Activated T-helper 17 cell treated with anti-CD3 and anti-CD28 coated beads, Interleukin-2, amount 50 U/mL, for 72 hours (primary cell): ENCODE measurements around the gene IGSF11. TPM values are rescaled to one million over a fixed set of nuclear protein-coding genes. Genes with fewer than 3 reads are reported as not detected.
"Not testable (repeated sequence)": the region's sequence is repeated elsewhere in the genome, so short reads cannot be mapped to it uniquely, and the experiment has no call there.

Experiments used
- ATAC-seq: fragments of 150-1000 bp; cut with Tn5 transposase; replicated peaks from 2 replicates; pipeline ENCODE4 v1.10.0; 2021; ENCODE audit warnings: mild to moderate bottlenecking, moderate library complexity
- H3K27ac Mint-ChIP-seq: one replicate; pipeline ENCODE4 v1.8.0; 2022; ENCODE audit warnings: mixed read lengths
- H3K27me3 Mint-ChIP-seq: one replicate; pipeline ENCODE4 v1.8.0; 2022; ENCODE audit warnings: mixed read lengths
- H3K36me3 Mint-ChIP-seq: one replicate; pipeline ENCODE4 v1.8.0; 2022; ENCODE audit warnings: low read depth, mild to moderate bottlenecking, mixed read lengths
- H3K4me1 Mint-ChIP-seq: one replicate; pipeline ENCODE4 v1.8.0; 2022; ENCODE audit warnings: mixed read lengths
- H3K4me3 Mint-ChIP-seq: one replicate; pipeline ENCODE4 v1.8.0; 2022; ENCODE audit warnings: mild to moderate bottlenecking, mixed read lengths
- H3K9me3 Mint-ChIP-seq: one replicate; pipeline ENCODE4 v1.8.0; 2022; ENCODE audit warnings: mixed read lengths
- total RNA-seq, 2 donors: library from RNA; stranded (reverse); gene quantifications; one replicate each; pipeline ENCODE4 v1.2.3, GENCODE V29; 2022

Gene IGSF11, protein sequence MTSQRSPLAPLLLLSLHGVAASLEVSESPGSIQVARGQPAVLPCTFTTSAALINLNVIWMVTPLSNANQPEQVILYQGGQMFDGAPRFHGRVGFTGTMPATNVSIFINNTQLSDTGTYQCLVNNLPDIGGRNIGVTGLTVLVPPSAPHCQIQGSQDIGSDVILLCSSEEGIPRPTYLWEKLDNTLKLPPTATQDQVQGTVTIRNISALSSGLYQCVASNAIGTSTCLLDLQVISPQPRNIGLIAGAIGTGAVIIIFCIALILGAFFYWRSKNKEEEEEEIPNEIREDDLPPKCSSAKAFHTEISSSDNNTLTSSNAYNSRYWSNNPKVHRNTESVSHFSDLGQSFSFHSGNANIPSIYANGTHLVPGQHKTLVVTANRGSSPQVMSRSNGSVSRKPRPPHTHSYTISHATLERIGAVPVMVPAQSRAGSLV
- total RNA-seq = under 1 TPM; 0.24 to 0.52 TPM

GRCh38 chr3:119034256-119035013 lies at the start of gene IGSF11:
Gene IGSF11 (minus strand): TSS chr3:119034846. CDS start chr3:119034582, 264 bp downstream.
- no peaks in the 10 kb centered on the region for H3K9me3 Mint-ChIP-seq
- H3K36me3 Mint-ChIP-seq = no peaks in the 10 kb centered on the region
- H3K4me3 Mint-ChIP-seq = peak within 1 kb of the TSS; percentile 82
- H3K4me1 Mint-ChIP-seq = no peaks in the 10 kb centered on the region
- no peak within 1 kb of the TSS for H3K27ac Mint-ChIP-seq
- ATAC-seq = peak; percentile 88
- H3K27me3 Mint-ChIP-seq = peaks cover 31% of the 10 kb centered on the region

DNA sequence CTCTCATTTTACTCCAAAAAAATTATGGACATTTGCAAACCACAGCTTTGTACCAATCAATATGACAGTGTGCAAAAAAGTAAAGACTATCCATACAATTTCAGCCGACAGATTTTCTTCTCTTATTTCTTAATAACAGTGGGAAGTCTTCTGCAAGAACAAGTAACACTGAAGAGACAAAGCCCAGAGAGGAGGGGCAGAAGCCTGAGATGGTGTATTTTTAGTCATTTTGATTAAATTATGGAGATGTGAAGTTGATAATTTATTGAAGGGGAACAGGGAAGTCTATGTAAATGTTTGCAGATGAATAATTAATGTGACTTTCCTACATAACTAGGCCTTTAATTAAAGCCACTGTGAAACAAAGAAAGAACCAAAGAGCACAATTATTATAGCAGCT lies 45.7 kb upstream of the IGSF11 start:
- Mint-ChIP-seq H3K4me1 (no peaks in the 10 kb centered on the region), H3K4me3 (no peak overlapping the region), H3K36me3 (no peaks in the 10 kb centered on the region), H3K27ac (no peak overlapping the region), H3K9me3 (no peaks in the 10 kb centered on the region), H3K27me3 (peaks cover 5% of the 10 kb centered on the region)
- no peak for ATAC-seq

DNA sequence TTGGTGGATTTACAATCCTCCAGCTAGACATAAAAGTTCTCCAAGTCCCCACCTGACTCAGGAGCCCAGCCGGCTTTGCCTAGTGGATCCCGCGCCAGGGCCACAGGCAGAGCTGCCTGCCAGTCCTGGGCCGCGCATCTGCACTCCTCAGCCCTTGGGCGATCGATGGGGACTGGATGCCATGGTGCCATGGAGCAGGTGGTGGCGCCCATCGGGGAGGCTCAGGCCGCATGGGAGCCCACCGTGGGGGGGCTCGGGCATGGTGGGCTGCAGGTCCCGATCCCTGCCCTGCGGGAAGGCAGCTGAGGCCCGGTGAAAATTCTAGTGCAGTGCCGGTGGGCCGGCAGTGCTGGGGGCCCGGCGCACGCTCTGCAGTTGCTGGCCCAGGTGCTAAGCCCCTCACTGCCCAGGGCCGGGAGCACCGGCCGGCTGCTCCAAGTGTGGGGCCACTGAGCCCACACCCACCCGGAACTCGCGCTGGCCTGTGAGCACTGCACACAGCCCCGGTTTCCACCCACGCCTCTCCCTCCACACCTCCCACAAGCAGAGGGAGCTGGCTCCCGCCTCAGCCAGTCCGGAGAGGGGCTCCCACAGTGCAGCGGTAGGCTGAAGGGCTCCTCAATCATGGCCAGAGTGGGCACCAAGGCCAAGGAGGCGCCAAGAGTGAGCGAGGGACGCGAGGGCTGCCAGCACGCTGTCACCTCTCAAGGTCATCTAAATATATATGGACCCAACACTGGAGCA lies 38.8 kb upstream of the IGSF11 start:
- no peaks in the 10 kb centered on the region for H3K9me3 Mint-ChIP-seq
- no peaks in the 10 kb centered on the region for H3K4me1 Mint-ChIP-seq
- no peak overlapping the region for H3K4me3 Mint-ChIP-seq
- ATAC-seq = no peak
- no peak overlapping the region for H3K27ac Mint-ChIP-seq
- no peaks in the 10 kb centered on the region for H3K36me3 Mint-ChIP-seq
- H3K27me3 Mint-ChIP-seq = peaks cover 22% of the 10 kb centered on the region

DNA sequence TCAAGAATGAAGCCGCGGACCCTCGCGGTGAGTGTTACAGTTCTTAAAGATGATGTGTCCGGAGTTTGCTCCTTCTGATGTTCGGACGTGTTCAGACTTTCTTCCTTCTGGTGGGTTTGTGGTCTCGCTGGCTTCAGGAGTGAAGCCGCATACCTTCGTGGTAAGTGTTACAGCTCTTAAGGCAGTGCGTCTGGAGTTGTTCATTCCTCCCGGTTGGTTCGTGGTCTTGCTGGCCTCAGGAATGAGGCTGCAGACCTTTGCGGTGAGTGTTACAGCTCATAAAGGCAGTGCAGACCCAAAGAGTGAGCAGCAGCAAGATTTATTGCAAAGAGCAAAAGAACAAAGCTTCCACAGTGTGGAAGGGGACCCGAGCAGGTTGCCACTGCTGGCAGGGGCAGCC lies 37.8 kb upstream of the IGSF11 start:
- H3K27ac Mint-ChIP-seq, H3K9me3 Mint-ChIP-seq, H3K4me3 Mint-ChIP-seq, H3K36me3 Mint-ChIP-seq, H3K4me1 Mint-ChIP-seq, ATAC-seq: not testable (repeated sequence)
- peaks cover 30% of the 10 kb centered on the region for H3K27me3 Mint-ChIP-seq

DNA sequence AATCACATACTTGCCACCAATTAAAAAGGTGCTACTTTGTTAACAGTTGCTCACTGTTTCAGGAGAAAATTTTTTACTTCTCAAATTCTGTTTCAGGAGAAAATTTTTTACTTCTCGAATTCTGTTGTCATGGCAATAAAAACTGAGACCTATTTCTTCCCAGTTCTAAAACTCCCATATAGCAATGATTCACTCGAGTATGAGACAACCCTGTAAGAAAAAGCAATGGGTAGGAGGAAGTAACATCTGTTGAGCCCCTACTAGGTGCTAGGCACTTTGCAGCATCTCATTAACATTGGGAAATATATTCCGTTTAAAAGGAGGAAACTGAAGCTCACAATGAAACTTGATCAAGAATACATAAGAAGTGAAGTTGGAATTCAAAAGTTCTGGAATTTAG lies 35.1 kb upstream of the IGSF11 start:
- Mint-ChIP-seq H3K36me3 (no peaks in the 10 kb centered on the region), H3K27me3 (peaks cover 25% of the 10 kb centered on the region), H3K4me1 (no peaks in the 10 kb centered on the region), H3K27ac (no peak overlapping the region), H3K4me3 (no peak overlapping the region), H3K9me3 (no peaks in the 10 kb centered on the region)
- ATAC-seq = no peak

DNA sequence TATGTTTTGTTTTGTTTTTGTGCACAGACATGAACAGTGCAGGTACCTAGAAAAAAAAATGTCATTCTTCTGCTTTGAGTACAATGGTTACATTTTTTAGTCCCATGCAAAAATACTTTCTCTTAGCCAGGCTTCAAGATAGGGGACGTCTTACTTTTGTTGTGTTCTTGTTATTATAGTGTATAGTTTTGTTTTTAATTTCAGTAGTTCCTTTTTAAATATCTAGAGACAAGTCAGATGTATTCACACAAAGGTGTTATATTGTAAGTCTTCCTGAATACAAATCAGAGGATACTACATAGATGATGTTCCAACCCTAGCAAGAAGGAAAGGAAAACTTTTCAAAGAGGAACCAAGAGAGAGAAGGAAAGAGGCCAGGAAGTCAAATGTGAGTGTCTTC lies 28.8 kb upstream of the IGSF11 start:
- ATAC-seq = peak; percentile 38
- no peaks in the 10 kb centered on the region for H3K9me3 Mint-ChIP-seq
- no peaks in the 10 kb centered on the region for H3K4me1 Mint-ChIP-seq
- peaks cover 11% of the 10 kb centered on the region for H3K27me3 Mint-ChIP-seq
- H3K36me3 Mint-ChIP-seq = no peaks in the 10 kb centered on the region
- H3K4me3 Mint-ChIP-seq = no peak overlapping the region
- no peak overlapping the region for H3K27ac Mint-ChIP-seq

- Mint-ChIP-seq H3K36me3 (no peaks in the 10 kb centered on the region), H3K4me3 (no peak overlapping the region), H3K4me1 (no peaks in the 10 kb centered on the region), H3K9me3 (no peaks in the 10 kb centered on the region), H3K27me3 (peaks cover 7% of the 10 kb centered on the region), H3K27ac (no peak overlapping the region)
- no peak for ATAC-seq
Measured at GRCh38 chr3:119062892-119063291, 28.2 kb upstream of the IGSF11 start.

DNA sequence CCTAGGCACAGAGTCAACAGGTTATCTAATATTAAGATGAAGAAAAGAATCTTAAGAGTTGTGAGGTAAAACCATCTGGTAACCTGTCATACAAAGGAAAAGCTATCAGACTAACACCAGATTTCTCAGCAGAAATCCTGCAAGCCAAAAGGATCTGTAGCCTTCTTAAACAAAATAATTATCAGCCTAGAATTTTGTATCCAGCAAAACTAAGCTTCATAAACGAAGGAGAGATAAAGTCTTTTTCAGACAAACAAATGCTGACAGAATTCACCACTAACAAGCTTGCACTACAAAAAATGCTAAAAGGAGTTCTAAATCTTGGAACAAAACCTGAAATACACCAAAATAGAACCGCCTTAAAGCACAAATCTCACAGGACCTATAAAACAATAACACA lies 9.9 kb upstream of the IGSF11 start:
- Mint-ChIP-seq H3K27ac (no peak overlapping the region), H3K4me3 (no peak overlapping the region), H3K4me1 (no peaks in the 10 kb centered on the region), H3K9me3 (peaks cover 11% of the 10 kb centered on the region), H3K36me3 (no peaks in the 10 kb centered on the region), H3K27me3 (peaks cover 29% of the 10 kb centered on the region)
- ATAC-seq = no peak

GRCh38 chr3:119042162-119042561 lies 7.5 kb upstream of the IGSF11 start:
- no peak for ATAC-seq
- H3K27me3 Mint-ChIP-seq = peaks cover 42% of the 10 kb centered on the region
- H3K4me3 Mint-ChIP-seq = no peak overlapping the region

DNA sequence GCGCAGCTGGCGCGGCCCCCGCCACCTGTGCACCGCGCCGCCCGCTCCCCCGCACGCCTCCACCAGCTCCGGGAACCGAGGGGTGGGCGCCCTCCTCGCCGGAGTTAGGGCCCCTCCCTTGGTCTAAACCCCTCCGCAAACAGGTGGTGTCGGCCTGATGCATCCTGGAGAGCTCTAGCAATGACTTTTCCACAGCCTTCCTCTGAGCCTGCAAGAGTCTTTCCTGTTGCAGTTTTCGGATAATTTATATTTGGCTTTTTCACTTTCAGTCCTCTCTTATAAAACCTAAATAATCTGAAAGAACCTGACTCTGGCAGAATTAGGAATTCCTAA lies 334 bp upstream of the IGSF11 start:
- no peaks in the 10 kb centered on the region for H3K4me1 Mint-ChIP-seq
- H3K36me3 Mint-ChIP-seq = no peaks in the 10 kb centered on the region
- no peak overlapping the region for H3K27ac Mint-ChIP-seq
- H3K27me3 Mint-ChIP-seq = peaks cover 35% of the 10 kb centered on the region
- ATAC-seq = no peak
- H3K9me3 Mint-ChIP-seq = no peaks in the 10 kb centered on the region
- peak overlapping the region; percentile 82 for H3K4me3 Mint-ChIP-seq

More at GRCh38 chr3:119042162-119042561, 7.5 kb upstream of the IGSF11 start:
- Mint-ChIP-seq H3K27ac (no peak overlapping the region), H3K4me1 (no peaks in the 10 kb centered on the region), H3K36me3 (no peaks in the 10 kb centered on the region), H3K9me3 (peaks cover 11% of the 10 kb centered on the region)

- Mint-ChIP-seq H3K4me1 (no peaks in the 10 kb centered on the region), H3K27ac (no peak overlapping the region), H3K9me3 (no peaks in the 10 kb centered on the region), H3K27me3 (peaks cover 27% of the 10 kb centered on the region), H3K36me3 (no peaks in the 10 kb centered on the region), H3K4me3 (peak overlapping the region; percentile 82)
- no peak for ATAC-seq
Measured at GRCh38 chr3:119033393-119034255, 1.0 kb downstream of the IGSF11 start.

DNA sequence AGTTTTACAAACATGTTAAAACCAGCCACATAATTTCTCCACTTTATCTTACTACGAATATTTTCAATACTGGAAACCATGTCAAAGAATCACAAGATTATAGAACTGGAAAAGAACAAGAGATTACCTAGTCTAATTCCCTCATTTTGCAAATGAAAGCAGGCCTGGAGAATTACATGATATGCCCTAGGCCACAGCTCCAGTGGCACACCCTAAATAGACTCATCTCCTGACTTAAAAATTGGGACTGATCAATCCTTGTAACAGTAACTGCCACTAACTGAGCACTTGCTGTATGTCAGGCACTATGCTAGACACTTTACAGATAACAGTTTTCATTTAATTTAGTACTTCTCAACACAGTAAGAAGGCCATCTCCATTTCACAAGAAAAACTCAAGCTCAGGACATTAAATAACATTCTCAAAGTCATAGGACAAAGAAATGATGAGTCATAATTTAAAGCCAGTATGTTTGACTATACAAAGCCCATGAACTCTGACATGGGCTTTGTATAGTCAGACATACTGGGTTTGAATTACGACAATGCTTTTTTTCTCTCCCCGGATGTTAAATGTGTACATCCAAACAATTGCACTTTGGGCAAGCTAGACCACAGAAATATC lies 9.4 kb downstream of the IGSF11 start:
- H3K9me3 Mint-ChIP-seq = no peaks in the 10 kb centered on the region
- H3K27ac Mint-ChIP-seq = no peak overlapping the region
- H3K4me1 Mint-ChIP-seq = no peaks in the 10 kb centered on the region
- H3K36me3 Mint-ChIP-seq = no peaks in the 10 kb centered on the region
- no peak for ATAC-seq
- no peak overlapping the region for H3K4me3 Mint-ChIP-seq
- no peaks in the 10 kb centered on the region for H3K27me3 Mint-ChIP-seq

GRCh38 chr3:119019767-119020518 lies 14.7 kb downstream of the IGSF11 start:
- H3K36me3 Mint-ChIP-seq = no peaks in the 10 kb centered on the region
- peak; percentile 42 for ATAC-seq

More at GRCh38 chr3:119019767-119020518, 14.7 kb downstream of the IGSF11 start:
- H3K9me3 Mint-ChIP-seq = no peaks in the 10 kb centered on the region
- no peak overlapping the region for H3K4me3 Mint-ChIP-seq
- no peak overlapping the region for H3K27ac Mint-ChIP-seq
- no peaks in the 10 kb centered on the region for H3K27me3 Mint-ChIP-seq
- H3K4me1 Mint-ChIP-seq = no peaks in the 10 kb centered on the region
